Heart left ventricle (tissue), 16 donors: ENCODE measurements around the gene PTPRN2. TPM values are rescaled to one million over a fixed set of nuclear protein-coding genes. Genes with fewer than 3 reads are reported as not detected.

Source experiments
- ATAC-seq, 4 donors: fragments of 200-7000 bp; cut with Tn5 transposase; one replicate each; pipeline ENCODE4 v1.9.1; 2020 to 2022; ENCODE audit warnings: moderate library complexity in 4 of 4, mild to moderate bottlenecking in 3 of 4, moderate number of reproducible peaks in 1 of 4
- DNase-seq, 5 donors: peaks; one replicate each; pipeline ENCODE4 v3.0.0-alpha.2; 2020
- H3K27ac ChIP-seq, 12 donors: fragments of 200-600 bp; sonication (generic) in 4 of 12; one replicate each; pipeline versions ENCODE4 v1.5.0 to v1.8.0; 2016 to 2022; ENCODE audit warnings: mild to moderate bottlenecking in 2 of 12
- H3K27me3 ChIP-seq, 9 donors: fragments of 200-600 bp; sonication (generic) in 2 of 9; one replicate each; pipeline versions ENCODE4 v1.5.1 to v1.8.0; 2016 to 2022; ENCODE audit warnings: mild to moderate bottlenecking in 3 of 9
- H3K36me3 ChIP-seq, 9 donors: fragments of 200-600 bp; sonication (generic) in 2 of 9; one replicate each; pipeline versions ENCODE4 v1.5.0 to v1.8.0; 2018 to 2022; ENCODE audit warnings: mild to moderate bottlenecking in 2 of 9
- H3K4me1 ChIP-seq, 12 donors: fragments of 200-600 bp; sonication (generic) in 4 of 12; one replicate each; pipeline versions ENCODE4 v1.5.0 to v1.8.0; 2016 to 2022; ENCODE audit warnings: mild to moderate bottlenecking in 3 of 12
- H3K4me3 ChIP-seq, 12 donors: fragments of 200-600 bp; sonication (generic) in 4 of 12; one replicate each; pipeline versions ENCODE4 v1.5.0 to v1.8.0; 2017 to 2022; ENCODE audit warnings: mild to moderate bottlenecking in 9 of 12, moderate library complexity in 4 of 12
- H3K9me3 ChIP-seq, 12 donors: fragments of 200-600 bp; sonication (generic) in 4 of 12; one replicate each; pipeline versions ENCODE4 v1.5.0 to v1.8.0; 2016 to 2022; ENCODE audit warnings: mild to moderate bottlenecking in 1 of 12
- CTCF ChIP-seq, 12 donors: fragments of 200-600 bp; sonication (generic) in 4 of 12; IDR thresholded peaks; one replicate each; pipeline versions ENCODE4 v1.5.0 to v1.8.0; 2018 to 2022; ENCODE audit warnings: antibody characterized with exemption in 12 of 12, mild to moderate bottlenecking in 5 of 12
- POLR2A ChIP-seq, 2 donors: fragments of 450-650 bp; IDR thresholded peaks; one replicate each; pipeline ENCODE4 v1.6.1; 2017; ENCODE audit warnings: antibody characterized with exemption in 2 of 2, mild to moderate bottlenecking in 2 of 2, moderate library complexity in 2 of 2
- WGBS, 4 donors: extraction: QIAGEN DNeasy Blood & Tissue Kit in 2 of 4; methylation state at CpG; one replicate each; pipeline versions ENCODE4 v1.1.5 to v1.1.7; 2013 to 2018; 5-methylcytosine and 5-hydroxymethylcytosine counted together
- intact Hi-C, 10 donors: fragments of 100-400 bp; cut with DNase I; formaldehyde crosslinking; loops; one replicate each; pipeline versions ENCODE4 v1.11.1 to v1.14.2; 2022
- polyA plus RNA-seq, 2 donors: library from polyadenylated mRNA; stranded (reverse); fragments of 200-250 nt; gene quantifications; one replicate each; pipeline ENCODE4 v1.2.3, GENCODE V29; 2013
- total RNA-seq, 9 donors: library from RNA; depleted of rRNA in 2 of 9; stranded (reverse); fragments of >200 nt in 2 of 9; fragmentation: NEBNext Ultra II Directional in 3 of 9; extraction: Animal tissue kit (Norgen Biotek cat#: 25700) in 3 of 9; gene quantifications; one replicate each; pipeline versions ENCODE4 v1.1.0 to v1.2.4, GENCODE V29; 2016 to 2023
- donor health status: ischemic (EF 13 %, LVEDD 7.1; RV severe dilation, severe dysfunction).
- donor health status: healthy with polysubstance abuse.
- donor health status: DM: no; HTN: yes; CAD: no.
- donor health status: DM: no; HTN: no; CAD: no.
- donor health status: ischemic (EF 25% LVEDD 6.9; RV normal size, moderate dysfunction).
- donor health status: ischemic (EF 25% LVEDD 5.7; RV mildly dilated, moderate dysfunction).
- donor health status: healthy.
- donor health status: DM: yes; HTN: yes; CAD: no.
- donor health status: ischemic (EF 35%, LVEDD 5.7; RV mildly dilated, moderate dysfunction).
- donor health status: nonischemic (EF 11% LVEDD 7.7; RV severe dilation, severe dysfunction).
- donor health status: DM: yes; HTN: yes; CAD: no.
- donor health status: PGD.
- donor health status: ischemic (EF 29% LVEDD 5.4; RV normal size, mild dysfunction).
- donor health status: nonischemic (EF 23%, LVEDD 6.1; RV moderate dilation, normal function).

Gene PTPRN2
- total and polyA plus RNA-seq, 11 donors, result 0.61 to 2.3 (median 1.3) TPM

GRCh38 chr7:157557263-157557662, 1030.4 kb downstream of the PTPRN2 start:
- ATAC-seq (no peak), DNase-seq (no peak)
- Histone ChIP-seq H3K36me3 (no peaks in the 10 kb centered on the region), H3K4me3 (no peak overlapping the region), H3K27me3 (no peaks in the 10 kb centered on the region), H3K4me1 (no peaks in the 10 kb centered on the region), H3K9me3 (no peaks in the 10 kb centered on the region), H3K27ac (no peak overlapping the region)
- 85 to 96% (median 95%) methylated on average over 1 of the region's 1 CpG for WGBS, 4 donors
- TF ChIP-seq POLR2A (IDR thresholded peaks at IDR 0.05) (no peak), CTCF (IDR thresholded peaks at IDR 0.05) (no peak)
- intact Hi-C loops, result no loop called here

- Histone ChIP-seq H3K27me3 (no peaks in the 10 kb centered on the region), H3K36me3 (no peaks in the 10 kb centered on the region), H3K27ac (no peak overlapping the region), H3K4me1 (no peaks in the 10 kb centered on the region), H3K4me3 (no peak overlapping the region), H3K9me3 (no peaks in the 10 kb centered on the region)
- intact Hi-C loops, result no loop called here
- DNase-seq (no peak), ATAC-seq (no peak)
- TF ChIP-seq CTCF (IDR thresholded peaks at IDR 0.05), result no peak
- TF ChIP-seq POLR2A (IDR thresholded peaks at IDR 0.05), result no peak
- 90 to 100% (median 92%) methylated on average over 1 of the region's 1 CpG for WGBS, 4 donors
Observed at GRCh38 chr7:157556642-157556944, 1031.0 kb downstream of the PTPRN2 start.

GRCh38 chr7:157555944-157556641, 1031.5 kb downstream of the PTPRN2 start:
- no peaks in the 10 kb centered on the region for H3K36me3 ChIP-seq
- no peaks in the 10 kb centered on the region for H3K4me1 ChIP-seq
- 86 to 91% (median 91%) methylated on average over 10 of the region's 10 CpGs for WGBS, 4 donors
- no peaks in the 10 kb centered on the region for H3K9me3 ChIP-seq
- intact Hi-C loops, result no loop called here
- no peak for ATAC-seq
- no peak overlapping the region for H3K4me3 ChIP-seq
- no peaks in the 10 kb centered on the region for H3K27me3 ChIP-seq
- no peak for TF ChIP-seq POLR2A (IDR thresholded peaks at IDR 0.05)
- no peak for TF ChIP-seq CTCF (IDR thresholded peaks at IDR 0.05)
- DNase-seq, result peak in 2 of 5 donors; percentile 5 to 34
- H3K27ac ChIP-seq, result no peak overlapping the region

- no peaks in the 10 kb centered on the region for H3K9me3 ChIP-seq
- TF ChIP-seq POLR2A (IDR thresholded peaks at IDR 0.05) (no peak), CTCF (IDR thresholded peaks at IDR 0.05) (no peak)
- ATAC-seq, result no peak
- no peak overlapping the region for H3K4me3 ChIP-seq
- H3K4me1 ChIP-seq, result no peaks in the 10 kb centered on the region
- H3K36me3 ChIP-seq, result no peaks in the 10 kb centered on the region
- DNase-seq, result peak in 1 of 5 donors; percentile 8
- 77 to 88% (median 85%) methylated on average over 12 of the region's 12 CpGs for WGBS, 4 donors
- intact Hi-C loops, result no loop called here
- H3K27ac ChIP-seq, result no peak overlapping the region
- no peaks in the 10 kb centered on the region for H3K27me3 ChIP-seq
Observed at GRCh38 chr7:157555313-157555712, 1032.3 kb downstream of the PTPRN2 start.
